ENCODE results near the gene KAT6B.

GRCh38 chr10:74910976-74911350 is 84.6 kb downstream of the KAT6B start:
- TF ChIP-seq EZH2phosphoT487 (IDR thresholded peaks at IDR 0.05; ENCODE audit: low read depth, severe bottlenecking, unreplicated experiment) (no peak), EZH2 (IDR thresholded peaks at IDR 0.05; ENCODE audit: borderline replicate concordance) (no peak)
- TF ChIP-seq, protein P1, sequence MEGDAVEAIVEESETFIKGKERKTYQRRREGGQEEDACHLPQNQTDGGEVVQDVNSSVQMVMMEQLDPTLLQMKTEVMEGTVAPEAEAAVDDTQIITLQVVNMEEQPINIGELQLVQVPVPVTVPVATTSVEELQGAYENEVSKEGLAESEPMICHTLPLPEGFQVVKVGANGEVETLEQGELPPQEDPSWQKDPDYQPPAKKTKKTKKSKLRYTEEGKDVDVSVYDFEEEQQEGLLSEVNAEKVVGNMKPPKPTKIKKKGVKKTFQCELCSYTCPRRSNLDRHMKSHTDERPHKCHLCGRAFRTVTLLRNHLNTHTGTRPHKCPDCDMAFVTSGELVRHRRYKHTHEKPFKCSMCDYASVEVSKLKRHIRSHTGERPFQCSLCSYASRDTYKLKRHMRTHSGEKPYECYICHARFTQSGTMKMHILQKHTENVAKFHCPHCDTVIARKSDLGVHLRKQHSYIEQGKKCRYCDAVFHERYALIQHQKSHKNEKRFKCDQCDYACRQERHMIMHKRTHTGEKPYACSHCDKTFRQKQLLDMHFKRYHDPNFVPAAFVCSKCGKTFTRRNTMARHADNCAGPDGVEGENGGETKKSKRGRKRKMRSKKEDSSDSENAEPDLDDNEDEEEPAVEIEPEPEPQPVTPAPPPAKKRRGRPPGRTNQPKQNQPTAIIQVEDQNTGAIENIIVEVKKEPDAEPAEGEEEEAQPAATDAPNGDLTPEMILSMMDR (IDR thresholded peaks at IDR 0.05; ENCODE audit: poor library complexity) = no peak

All from hepatocyte (in vitro differentiated cells).